Gastrocnemius medialis (tissue), 4 donors: ENCODE results near the gene OTUD5.

ENCODE experiments used
- CTCF ChIP-seq, 5 experiments: fragments of 450-650 bp in 3 of 5; fragments of 200-600 bp in 2 of 5; sonication (generic) in 2 of 5; IDR thresholded peaks in 4 of 5; conservative IDR thresholded peaks in 1 of 5; 1 replicate in 4 of 5; 2 replicates in 1 of 5; pipeline ENCODE4 v1.5.1; 2016 to 2019; ENCODE audit warnings: antibody characterized with exemption in 5 of 5, mild to moderate bottlenecking in 3 of 5, moderate library complexity in 3 of 5
- POLR2A ChIP-seq, 2 donors: fragments of 450-650 bp; IDR thresholded peaks; one replicate each; pipeline ENCODE4 v1.6.1; 2017; ENCODE audit warnings: antibody characterized with exemption in 2 of 2, mild to moderate bottlenecking in 2 of 2, moderate library complexity in 2 of 2

GRCh38 chrX:48904180-48904579 lies 53.2 kb downstream of the OTUD5 start:
- TF ChIP-seq CTCF (IDR thresholded peaks at IDR 0.05 in 4 of 5, conservative IDR thresholded peaks at IDR 0.05 in 1 of 5) (no peak), POLR2A (IDR thresholded peaks at IDR 0.05) (no peak)
